NCI-H82 (cell line): Measurements from ENCODE around the gene MGP.

Experiments
- DNase-seq: peaks from one replicate; lab custom pipeline; 2025; lab: John Stamatoyannopoulos, UW

The MGP gene

DNA sequence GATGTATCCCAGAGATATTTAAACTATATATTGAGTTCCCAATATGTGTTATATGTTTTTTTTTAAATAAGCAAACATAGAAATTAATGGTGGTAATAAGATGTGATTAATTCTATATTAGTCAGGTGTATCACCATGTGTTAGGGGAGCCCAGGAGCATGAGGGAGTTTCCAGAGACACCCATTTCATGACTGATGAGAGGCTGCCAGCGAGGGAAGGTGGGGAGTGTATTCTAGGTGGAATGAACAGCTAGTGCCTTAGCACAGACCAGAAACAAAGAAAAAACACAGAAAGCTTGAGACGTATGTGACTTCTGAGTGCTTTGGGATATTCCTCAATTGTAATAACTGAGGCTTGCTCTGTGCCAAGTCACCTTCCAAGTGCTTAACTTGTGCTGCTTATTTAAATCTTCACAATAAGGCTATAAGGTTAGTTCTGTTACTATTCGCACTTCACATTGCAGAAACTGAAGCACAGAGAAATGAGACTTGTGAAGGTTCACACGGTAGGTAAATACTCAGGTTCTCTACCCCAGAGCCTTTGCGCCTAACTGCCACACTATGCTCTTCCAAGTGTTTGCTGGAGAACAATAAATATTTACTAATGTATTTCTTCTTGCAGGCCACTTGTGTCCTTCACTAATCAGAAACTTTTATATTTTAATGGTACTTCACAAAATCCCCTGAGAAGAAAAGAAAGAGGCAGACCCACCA lies 17.9 kb upstream of the MGP start:
- DNase-seq, result no peak

DNA sequence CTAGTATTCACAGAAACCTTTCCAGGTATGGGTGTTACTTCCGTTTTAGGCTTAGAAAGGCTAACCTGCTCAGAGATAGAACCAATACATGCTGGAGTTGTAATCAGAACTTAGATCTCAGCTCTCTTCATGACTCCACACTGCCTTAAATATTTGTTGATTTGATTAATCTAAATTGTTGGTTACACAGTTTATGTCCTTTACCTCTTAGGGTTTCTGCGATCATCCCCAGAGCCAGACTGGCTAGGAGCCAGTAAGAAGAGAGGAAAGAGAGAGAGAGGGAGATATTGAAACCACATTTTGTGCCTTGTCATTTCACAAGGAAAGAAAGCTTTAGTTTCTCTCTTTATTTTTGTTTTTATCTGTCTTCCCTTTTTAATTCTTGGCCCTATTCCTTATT lies 16.8 kb upstream of the MGP start:
- DNase-seq, result no peak

- DNase-seq, result peak; percentile 22
These were observed 15.5 kb upstream of the MGP start for GRCh38 chr12:14901228-14901562.

GRCh38 chr12:14900521-14901227 lies 15.0 kb upstream of the MGP start:
- no peak for DNase-seq

DNA sequence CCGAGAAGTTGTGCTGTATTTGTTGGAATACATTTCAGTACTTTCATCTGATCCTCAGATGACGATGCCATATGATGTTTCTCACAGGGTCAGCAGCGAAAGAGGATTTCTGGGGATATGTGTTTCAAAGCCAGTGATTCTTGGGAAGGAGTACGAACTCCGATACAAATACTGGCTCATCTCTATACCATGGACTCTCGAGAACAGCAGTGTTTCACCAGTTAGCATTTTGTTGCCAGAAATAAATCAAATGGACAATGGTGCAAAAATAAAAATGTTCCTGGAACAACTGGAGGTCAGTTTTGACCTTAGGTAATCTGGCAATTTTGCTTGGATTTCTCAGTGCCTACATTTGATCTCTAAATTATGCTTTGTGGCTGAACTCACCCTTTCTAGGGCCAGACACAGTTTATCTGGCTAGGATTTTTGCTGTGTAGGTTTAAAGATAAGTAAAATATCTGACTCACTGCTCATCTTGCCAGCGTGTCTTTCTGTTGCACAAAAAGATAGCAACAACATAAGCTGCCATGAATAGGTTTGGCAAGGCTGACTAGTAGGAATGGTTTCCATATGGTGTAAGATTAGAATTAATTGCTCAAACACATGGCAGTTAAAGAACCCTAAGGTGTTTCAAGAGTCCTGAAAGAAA lies 11.0 kb upstream of the MGP start:
- peak; percentile 83 for DNase-seq

DNA sequence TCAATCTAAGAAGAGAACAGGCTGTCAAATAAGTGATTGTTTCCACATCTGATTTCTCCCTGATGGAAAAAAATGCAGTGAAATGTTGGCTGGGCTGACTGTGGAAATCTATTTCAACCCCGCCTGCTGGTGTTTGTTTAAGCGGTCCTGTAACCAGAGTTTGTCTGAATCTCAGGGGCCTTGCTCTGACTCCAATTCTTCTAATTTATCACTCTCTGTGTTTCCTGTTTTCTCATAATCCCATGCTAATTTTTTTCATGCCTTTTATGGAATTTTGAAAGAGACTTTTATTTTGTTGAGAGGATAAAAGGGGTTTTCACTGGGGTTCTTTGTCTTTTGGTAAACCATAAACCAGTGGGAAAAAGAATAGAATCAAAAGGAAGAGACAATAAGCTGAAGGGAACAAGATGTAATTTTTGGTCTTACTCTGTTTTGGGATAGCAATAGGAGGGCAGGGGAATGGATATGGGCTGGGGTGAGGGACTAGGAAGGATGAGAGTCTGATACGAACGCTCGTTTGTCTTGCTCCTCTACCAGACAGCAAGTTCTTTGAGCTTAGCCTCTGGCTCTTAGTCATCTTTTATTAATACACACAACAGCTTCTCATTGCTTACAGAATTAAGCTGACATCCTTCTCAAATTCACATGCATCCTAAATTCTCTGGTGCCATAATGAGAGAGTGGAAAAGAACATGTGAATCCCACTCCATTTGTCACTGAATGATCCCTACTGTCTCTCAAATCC lies 8.0 kb upstream of the MGP start:
- DNase-seq, result peak; percentile 8

GRCh38 chr12:14892726-14893505 lies 7.3 kb upstream of the MGP start:
- DNase-seq, result peak; percentile 24

DNA sequence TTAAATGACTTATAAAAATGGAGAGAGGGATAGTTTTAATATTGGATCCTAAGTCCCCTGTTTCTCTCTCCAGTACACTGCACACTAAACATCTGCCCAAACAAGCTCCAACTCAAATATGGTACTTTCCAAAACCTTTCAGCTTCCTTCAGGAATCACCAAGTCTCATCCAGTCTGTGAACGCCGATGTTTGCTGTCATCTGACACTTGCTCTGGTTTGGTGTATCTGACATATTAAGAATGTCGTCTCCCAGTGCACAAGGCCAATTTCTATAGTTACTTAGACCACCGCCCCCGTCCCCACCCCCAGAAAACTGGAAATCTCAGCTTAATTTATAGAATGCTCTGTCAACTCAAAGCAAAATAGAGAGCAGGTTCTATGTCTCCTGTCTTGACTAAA lies 5.0 kb upstream of the MGP start:
- DNase-seq, result no peak

- DNase-seq, result peak; percentile 36
These were observed 617 bp upstream of the MGP start for GRCh38 chr12:14886271-14886670.

- peak; percentile 91 for DNase-seq
These were observed 1.2 kb downstream of the MGP start for GRCh38 chr12:14884458-14884878.

DNA sequence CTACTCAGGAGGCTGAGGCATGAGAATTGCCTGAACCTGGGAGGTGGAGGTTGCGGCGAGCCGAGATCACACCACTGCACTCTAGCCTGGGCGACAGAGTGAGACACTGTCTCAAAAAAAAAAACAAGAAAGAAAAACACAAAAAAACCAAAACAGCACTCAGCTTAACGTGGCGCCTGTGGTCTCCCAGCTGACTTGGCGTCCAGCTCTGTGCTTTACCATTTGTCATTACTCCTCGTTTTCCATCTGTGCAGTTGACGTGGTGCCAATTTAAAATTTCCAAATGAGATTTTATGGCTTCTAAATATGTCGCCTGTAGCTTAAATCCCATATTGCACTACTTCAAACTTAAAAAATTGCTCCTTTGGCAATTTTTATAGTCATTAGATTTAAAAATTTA lies 2.0 kb downstream of the MGP start:
- peak; percentile 16 for DNase-seq

- no peak for DNase-seq
These were observed 4.7 kb downstream of the MGP start for GRCh38 chr12:14880890-14881453.

DNA sequence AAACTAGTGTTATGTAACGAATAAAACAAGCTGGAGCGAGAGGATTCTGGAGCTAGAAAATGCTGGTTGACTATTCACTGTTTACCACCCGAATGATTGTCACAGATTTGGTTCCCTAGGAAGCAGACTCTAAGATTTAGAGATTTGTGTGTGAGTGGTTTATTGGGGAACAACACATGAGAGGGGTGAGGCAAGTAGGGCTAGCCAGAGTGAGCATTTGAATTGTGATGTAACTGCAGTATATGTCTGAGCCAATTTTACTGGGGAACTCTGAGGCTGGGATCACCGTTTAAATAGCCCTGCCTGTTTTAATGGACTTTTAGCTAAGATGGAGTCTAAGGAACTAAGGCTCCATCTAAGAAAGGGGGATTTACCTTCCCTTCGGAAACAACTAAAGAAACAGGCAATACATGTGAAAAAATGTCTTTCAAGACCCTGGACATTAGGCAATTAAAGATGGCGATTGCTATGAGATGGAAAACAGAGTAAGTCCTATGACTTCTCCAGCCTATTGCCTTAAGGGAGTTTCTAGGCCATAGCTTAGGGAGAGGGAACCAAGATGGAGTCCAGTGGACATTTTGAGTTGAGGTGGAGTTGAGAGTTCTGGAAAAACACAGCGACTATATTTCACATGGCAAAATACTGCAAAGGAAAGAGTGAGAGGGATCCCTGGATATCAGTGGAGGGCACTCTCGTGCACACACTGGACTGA lies 6.3 kb downstream of the MGP start:
- DNase-seq, result peak; percentile 53

DNA sequence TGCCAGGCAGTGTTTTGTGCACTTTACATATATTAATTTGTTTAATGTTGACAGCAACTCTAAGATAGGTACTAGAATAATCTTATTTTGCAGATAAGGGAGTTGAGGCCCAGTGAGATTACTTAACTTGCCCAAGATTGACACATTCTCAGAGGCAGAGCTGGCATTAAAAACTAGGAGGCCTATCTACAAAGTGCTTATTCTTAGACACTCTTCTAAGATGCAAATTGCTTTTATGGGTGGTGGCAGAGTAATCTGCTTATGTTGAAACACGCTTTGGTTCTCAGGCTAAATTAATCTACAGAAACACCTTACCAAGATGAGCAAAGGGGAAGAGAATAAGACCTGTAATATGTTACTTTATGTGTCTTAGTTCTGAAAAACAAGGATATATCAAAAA lies 7.2 kb downstream of the MGP start:
- peak; percentile 94 for DNase-seq

- DNase-seq, result no peak
These were observed 8.8 kb downstream of the MGP start for GRCh38 chr12:14876833-14877232.

DNA sequence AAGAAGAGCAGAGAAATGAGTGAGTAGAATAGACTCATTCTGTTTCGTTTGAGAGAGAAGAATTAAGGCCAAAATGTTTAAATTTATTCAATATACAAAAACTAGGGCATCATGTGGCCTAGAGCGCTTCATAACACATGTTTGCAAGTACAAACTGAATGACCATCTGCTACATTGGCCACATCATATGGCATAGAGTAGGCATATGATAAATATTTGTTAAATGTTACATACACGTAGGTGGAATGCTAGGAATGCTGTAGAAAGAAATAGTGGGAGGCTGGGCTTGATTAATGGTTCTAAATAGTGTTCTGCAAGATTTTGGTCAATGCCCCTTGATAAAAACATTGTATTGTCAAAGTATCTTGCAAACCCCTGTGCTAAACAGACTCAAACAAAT lies 10.8 kb downstream of the MGP start:
- no peak for DNase-seq

- peak; percentile 78 for DNase-seq
These were observed 12.0 kb downstream of the MGP start for GRCh38 chr12:14873440-14874185.

DNA sequence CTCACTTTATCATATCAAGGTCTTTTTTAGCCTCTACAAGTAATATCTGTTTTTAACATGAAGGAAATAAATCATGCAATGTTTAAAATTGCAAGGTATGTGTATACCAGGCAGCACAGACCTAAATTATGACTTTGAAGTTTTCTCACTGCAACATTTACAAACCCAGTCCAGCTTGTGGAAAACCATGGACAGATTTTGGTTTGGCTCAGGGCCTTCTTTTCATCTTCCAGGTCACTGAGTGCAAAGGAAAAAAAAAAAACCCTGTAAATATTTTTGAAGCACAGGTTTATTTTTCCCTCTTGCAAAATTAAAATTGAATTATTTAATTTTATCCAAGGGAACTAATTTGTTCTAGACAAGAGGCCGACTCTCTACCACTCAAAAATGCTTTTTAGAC lies 13.8 kb downstream of the MGP start:
- no peak for DNase-seq

GRCh38 chr12:14871247-14871646 lies 14.4 kb downstream of the MGP start:
- DNase-seq, result no peak

DNA sequence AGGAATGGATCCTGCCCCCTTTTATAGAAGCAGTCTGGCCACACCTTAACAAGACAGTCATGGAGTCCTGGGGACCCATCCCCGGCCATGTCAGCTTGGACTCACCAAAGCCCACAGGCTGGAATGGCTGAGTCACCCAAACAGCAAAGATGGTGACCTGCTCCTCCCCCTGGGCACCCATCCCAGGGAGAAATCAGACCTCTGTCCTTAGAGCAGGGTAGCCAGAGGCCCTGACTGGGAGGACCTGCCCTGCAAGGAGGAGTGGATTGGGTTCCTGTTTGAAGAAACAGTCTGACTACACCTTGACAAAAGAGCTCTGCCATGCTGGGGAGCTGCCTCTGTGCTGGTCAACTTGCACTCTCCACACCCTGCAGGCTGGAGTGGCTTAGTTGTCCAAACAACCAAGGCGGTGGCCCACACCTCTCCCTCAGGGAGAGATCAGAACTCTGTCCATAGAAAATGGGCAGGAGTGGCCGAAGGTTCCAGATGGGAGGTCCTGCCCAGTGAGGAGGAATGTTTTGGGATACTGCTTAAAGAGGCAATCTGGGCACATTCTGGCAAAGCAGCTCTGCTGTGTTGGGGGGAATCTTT lies 16.6 kb downstream of the MGP start:
- no peak for DNase-seq
